DND-41 (cell line): ENCODE results near the gene DOK6.

Experiments
- EZH2 ChIP-seq: IDR thresholded peaks from 3 replicates; pipeline ENCODE4 v1.6.1; 2012; ENCODE audit warnings: borderline replicate concordance, low read depth, mild to moderate bottlenecking, moderate library complexity, low read length, inconsistent platforms; ENCODE audit not compliant: severe bottlenecking
- TF ChIP-seq, protein P1 (sequence below): IDR thresholded peaks from 2 replicates; pipeline ENCODE4 v1.5.1; 2012; ENCODE audit warnings: borderline replicate concordance, low read length, moderate library complexity, mild to moderate bottlenecking; ENCODE audit not compliant: poor library complexity, severe bottlenecking; ENCODE audit errors: extremely low read depth

DNA sequence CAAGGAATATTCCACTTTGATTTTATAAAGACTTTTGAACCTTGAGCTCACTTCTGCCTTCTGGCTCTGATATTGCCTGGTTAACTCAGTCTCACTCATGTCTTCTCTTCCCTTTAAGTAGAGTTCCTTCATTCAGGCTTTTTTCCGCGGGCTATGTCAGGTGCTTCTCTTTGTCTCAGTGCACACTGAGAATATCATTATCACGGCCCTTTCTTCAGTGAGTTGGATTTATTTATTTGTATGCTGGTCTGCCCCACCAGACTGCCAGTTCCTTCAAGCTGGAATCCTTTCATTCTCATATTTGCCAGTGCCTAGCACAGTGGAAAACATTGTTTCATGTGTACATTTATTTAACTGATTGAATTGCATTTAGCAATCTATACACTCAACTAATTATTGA is 136.5 kb downstream of the DOK6 start:
- TF ChIP-seq, protein P1, sequence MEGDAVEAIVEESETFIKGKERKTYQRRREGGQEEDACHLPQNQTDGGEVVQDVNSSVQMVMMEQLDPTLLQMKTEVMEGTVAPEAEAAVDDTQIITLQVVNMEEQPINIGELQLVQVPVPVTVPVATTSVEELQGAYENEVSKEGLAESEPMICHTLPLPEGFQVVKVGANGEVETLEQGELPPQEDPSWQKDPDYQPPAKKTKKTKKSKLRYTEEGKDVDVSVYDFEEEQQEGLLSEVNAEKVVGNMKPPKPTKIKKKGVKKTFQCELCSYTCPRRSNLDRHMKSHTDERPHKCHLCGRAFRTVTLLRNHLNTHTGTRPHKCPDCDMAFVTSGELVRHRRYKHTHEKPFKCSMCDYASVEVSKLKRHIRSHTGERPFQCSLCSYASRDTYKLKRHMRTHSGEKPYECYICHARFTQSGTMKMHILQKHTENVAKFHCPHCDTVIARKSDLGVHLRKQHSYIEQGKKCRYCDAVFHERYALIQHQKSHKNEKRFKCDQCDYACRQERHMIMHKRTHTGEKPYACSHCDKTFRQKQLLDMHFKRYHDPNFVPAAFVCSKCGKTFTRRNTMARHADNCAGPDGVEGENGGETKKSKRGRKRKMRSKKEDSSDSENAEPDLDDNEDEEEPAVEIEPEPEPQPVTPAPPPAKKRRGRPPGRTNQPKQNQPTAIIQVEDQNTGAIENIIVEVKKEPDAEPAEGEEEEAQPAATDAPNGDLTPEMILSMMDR: no peak
- TF ChIP-seq EZH2: no peak
